MM.1S (cell line): ENCODE results near the gene FAHD2A.

Experiments used
- DNase-seq: peaks from one replicate; pipeline ENCODE4 v3.0.0-alpha.2; 2015
- H2AFZ ChIP-seq: fragments of 300-600 bp; sonication (generic); 2 replicates; pipeline ENCODE4 v1.6.0; 2016; ENCODE audit warnings: antibody characterized with exemption, low read length
- H3F3A ChIP-seq: fragments of 300-600 bp; sonication (generic); 2 replicates; pipeline ENCODE4 v1.6.1; 2016; ENCODE audit warnings: mild to moderate bottlenecking, antibody characterized with exemption, low read length, moderate library complexity, mixed read lengths; ENCODE audit not compliant: insufficient read depth
- H3K27ac ChIP-seq: fragments of 300-600 bp; sonication (generic); 2 replicates; pipeline ENCODE4 v1.5.1; 2016; ENCODE audit warnings: mild to moderate bottlenecking, low read length
- H3K27me3 ChIP-seq: fragments of 300-600 bp; sonication (generic); replicated peaks from 2 replicates; pipeline ENCODE4 v1.6.0; 2016; ENCODE audit warnings: low read length; ENCODE audit not compliant: insufficient read depth
- H3K36me3 ChIP-seq: fragments of 300-600 bp; sonication (generic); replicated peaks from 2 replicates; pipeline ENCODE4 v1.6.1; 2016; ENCODE audit warnings: mild to moderate bottlenecking, low read length, mixed read lengths; ENCODE audit not compliant: insufficient read depth
- H3K4me1 ChIP-seq: fragments of 300-600 bp; sonication (generic); 2 replicates; pipeline ENCODE4 v1.6.1; 2016; ENCODE audit warnings: low read length, mixed read lengths
- H3K4me2 ChIP-seq: fragments of 300-600 bp; sonication (generic); 2 replicates; pipeline ENCODE4 v1.6.0; 2016; ENCODE audit warnings: low read depth, low read length
- H3K4me3 ChIP-seq: fragments of 300-600 bp; sonication (generic); 2 replicates; pipeline ENCODE4 v1.5.1; 2016; ENCODE audit warnings: low read length, mixed read lengths
- H3K79me2 ChIP-seq: fragments of 300-600 bp; sonication (generic); 2 replicates; pipeline ENCODE4 v1.6.1; 2016; ENCODE audit warnings: mixed run types, low read length, mixed read lengths
- H3K9ac ChIP-seq: fragments of 300-600 bp; sonication (generic); 2 replicates; pipeline ENCODE4 v1.6.1; 2016; ENCODE audit warnings: low read length, mixed read lengths
- H3K9me2 ChIP-seq: fragments of 300-600 bp; sonication (generic); replicated peaks from 2 replicates; pipeline ENCODE4 v1.6.1; 2016; ENCODE audit warnings: mild to moderate bottlenecking, low read length, mixed read lengths; ENCODE audit not compliant: insufficient read depth
- H3K9me3 ChIP-seq: fragments of 300-600 bp; sonication (generic); replicated peaks from 2 replicates; pipeline ENCODE4 v1.6.1; 2016; ENCODE audit warnings: mild to moderate bottlenecking, low read length, mixed read lengths; ENCODE audit not compliant: insufficient read depth
- H4K20me1 ChIP-seq: fragments of 300-600 bp; sonication (generic); 2 replicates; pipeline ENCODE4 v1.6.1; 2016; ENCODE audit warnings: mild to moderate bottlenecking, low read length, moderate library complexity, mixed read lengths; ENCODE audit not compliant: insufficient read depth
- CTCF ChIP-seq: fragments of 300-600 bp; sonication (generic); IDR thresholded peaks from 2 replicates; pipeline ENCODE4 v1.5.1; 2016; ENCODE audit warnings: antibody characterized with exemption, low read length, mixed read lengths
- EZH2 ChIP-seq: fragments of 300-600 bp; sonication (generic); optimal IDR thresholded peaks from 2 replicates; pipeline ENCODE3; 2017; ENCODE audit warnings: low read depth, mild to moderate bottlenecking, antibody characterized with exemption, low read length, mixed read lengths
- EZH2phosphoT487 ChIP-seq: fragments of 300-600 bp; sonication (generic); IDR thresholded peaks from 2 replicates; pipeline ENCODE4 v1.6.1; 2018; ENCODE audit warnings: antibody characterized with exemption, low read length

FAHD2A gene

GRCh38 chr2:95392320-95392719 is 10.2 kb upstream of the FAHD2A start:
- no peak overlapping the region for H3K4me2 ChIP-seq
- no peaks in the 10 kb centered on the region for H4K20me1 ChIP-seq
- no peaks in the 10 kb centered on the region; the same call in 1 of the 2 replicates for H3K27me3 ChIP-seq
- H3K36me3 ChIP-seq, result no peaks in the 10 kb centered on the region
- TF ChIP-seq CTCF, result no peak
- TF ChIP-seq EZH2, result no peak
- TF ChIP-seq EZH2phosphoT487, result no peak
- no peaks in the 10 kb centered on the region for H3K9me3 ChIP-seq
- H2AFZ ChIP-seq, result no peak overlapping the region
- no peak overlapping the region for H3K9ac ChIP-seq
- no peak overlapping the region for H3K27ac ChIP-seq
- H3K4me3 ChIP-seq, result no peak overlapping the region
- no peaks in the 10 kb centered on the region for H3K79me2 ChIP-seq
- no peaks in the 10 kb centered on the region for H3K4me1 ChIP-seq
- no peak for DNase-seq
- no peaks in the 10 kb centered on the region for H3F3A ChIP-seq
- H3K9me2 ChIP-seq, result no peaks in the 10 kb centered on the region

- Histone ChIP-seq H3K4me1 (no peaks in the 10 kb centered on the region), H3K79me2 (no peaks in the 10 kb centered on the region), H3K36me3 (no peaks in the 10 kb centered on the region), H3K4me2 (no peak overlapping the region), H3F3A (no peaks in the 10 kb centered on the region), H3K27me3 (no peaks in the 10 kb centered on the region; the same call in 1 of the 2 replicates), H3K4me3 (no peak overlapping the region), H3K27ac (no peak overlapping the region), H3K9me2 (no peaks in the 10 kb centered on the region), H3K9ac (no peak overlapping the region), H3K9me3 (no peaks in the 10 kb centered on the region), H4K20me1 (no peaks in the 10 kb centered on the region), H2AFZ (no peak overlapping the region)
- no peak for TF ChIP-seq EZH2
- TF ChIP-seq CTCF, result peak; percentile 20
- DNase-seq, result no peak
These were observed 9.6 kb upstream of the FAHD2A start for GRCh38 chr2:95392730-95393455.

- H3K9me3 ChIP-seq, result no peaks in the 10 kb centered on the region
- no peak overlapping the region for H3K27ac ChIP-seq
- no peak overlapping the region for H3K4me3 ChIP-seq
These were observed 8.6 kb upstream of the FAHD2A start for GRCh38 chr2:95393901-95394300.

More at GRCh38 chr2:95393901-95394300, 8.6 kb upstream of the FAHD2A start:
- Histone ChIP-seq H2AFZ (no peak overlapping the region), H4K20me1 (no peaks in the 10 kb centered on the region), H3K9ac (no peak overlapping the region), H3K79me2 (no peaks in the 10 kb centered on the region), H3K36me3 (no peaks in the 10 kb centered on the region), H3K4me1 (no peaks in the 10 kb centered on the region), H3K27me3 (no peaks in the 10 kb centered on the region), H3F3A (no peaks in the 10 kb centered on the region), H3K4me2 (no peak overlapping the region), H3K9me2 (no peaks in the 10 kb centered on the region)
- no peak for TF ChIP-seq EZH2phosphoT487
- no peak for TF ChIP-seq CTCF
- no peak for TF ChIP-seq EZH2
- no peak for DNase-seq
